GM19467 (cell line): ENCODE data around the gene C16orf74.

Source experiments
- ATAC-seq: cut with Tn5 transposase; IDR thresholded peaks from one replicate; pipeline ENCODE4 v1.9.1; 2021; ENCODE audit warnings: mild to moderate bottlenecking, moderate library complexity; ENCODE audit not compliant: unreplicated experiment

C16orf74 gene

DNA sequence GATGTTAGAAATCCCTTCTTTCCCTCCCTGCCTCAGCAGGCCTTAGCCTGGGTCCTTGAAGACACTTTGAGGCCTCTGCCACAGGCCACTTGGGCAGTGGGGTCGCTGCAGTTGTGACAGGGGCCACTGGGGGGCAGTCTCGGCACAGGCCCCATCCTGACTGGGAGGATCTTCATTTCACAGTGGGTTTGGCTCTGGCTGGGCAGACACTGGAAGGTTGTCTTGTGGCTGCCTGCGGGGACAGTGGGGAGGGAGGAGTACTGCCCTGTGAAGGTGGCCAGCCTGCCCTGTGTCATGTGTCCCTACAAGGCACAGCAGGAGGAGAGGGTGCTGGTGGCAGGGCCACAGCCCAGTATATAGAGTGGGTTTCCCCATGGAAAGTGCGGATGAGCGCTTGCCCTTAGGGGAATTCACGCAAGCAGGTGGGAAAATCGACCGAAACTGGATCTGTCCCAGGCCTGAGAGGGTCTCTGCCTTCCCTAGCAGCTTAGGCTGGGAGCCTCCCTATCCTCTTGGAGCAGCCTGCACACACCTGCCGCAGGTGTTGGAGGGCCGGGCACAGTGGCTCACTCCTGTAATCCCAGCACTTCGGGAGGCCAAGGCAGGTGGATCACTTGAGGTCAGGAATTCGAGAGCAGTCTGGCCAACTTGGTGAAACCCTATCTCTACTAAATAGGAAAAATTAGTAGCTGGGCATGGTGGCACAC, 90.9 kb downstream of the C16orf74 start:
- ATAC-seq, result no peak

DNA sequence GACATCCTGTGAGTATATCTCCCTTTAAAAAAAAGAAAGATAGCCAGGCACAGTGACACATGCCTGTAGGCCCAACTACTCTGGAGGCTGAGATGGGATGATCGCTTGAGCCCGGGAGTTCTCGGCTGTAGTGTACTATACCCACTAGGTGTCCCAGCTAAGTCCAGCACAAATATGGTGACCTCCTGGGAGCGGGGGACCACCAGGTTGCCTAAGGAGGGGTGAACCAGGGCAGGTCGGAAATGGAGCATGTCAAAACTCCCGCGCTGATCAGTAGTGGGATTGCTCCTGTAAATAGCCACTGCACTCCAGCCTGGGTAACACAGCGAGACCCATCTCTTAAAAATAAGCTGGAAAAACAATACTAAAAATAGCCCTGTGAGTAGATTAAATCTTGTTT, 91.6 kb downstream of the C16orf74 start:
- no peak for ATAC-seq

DNA sequence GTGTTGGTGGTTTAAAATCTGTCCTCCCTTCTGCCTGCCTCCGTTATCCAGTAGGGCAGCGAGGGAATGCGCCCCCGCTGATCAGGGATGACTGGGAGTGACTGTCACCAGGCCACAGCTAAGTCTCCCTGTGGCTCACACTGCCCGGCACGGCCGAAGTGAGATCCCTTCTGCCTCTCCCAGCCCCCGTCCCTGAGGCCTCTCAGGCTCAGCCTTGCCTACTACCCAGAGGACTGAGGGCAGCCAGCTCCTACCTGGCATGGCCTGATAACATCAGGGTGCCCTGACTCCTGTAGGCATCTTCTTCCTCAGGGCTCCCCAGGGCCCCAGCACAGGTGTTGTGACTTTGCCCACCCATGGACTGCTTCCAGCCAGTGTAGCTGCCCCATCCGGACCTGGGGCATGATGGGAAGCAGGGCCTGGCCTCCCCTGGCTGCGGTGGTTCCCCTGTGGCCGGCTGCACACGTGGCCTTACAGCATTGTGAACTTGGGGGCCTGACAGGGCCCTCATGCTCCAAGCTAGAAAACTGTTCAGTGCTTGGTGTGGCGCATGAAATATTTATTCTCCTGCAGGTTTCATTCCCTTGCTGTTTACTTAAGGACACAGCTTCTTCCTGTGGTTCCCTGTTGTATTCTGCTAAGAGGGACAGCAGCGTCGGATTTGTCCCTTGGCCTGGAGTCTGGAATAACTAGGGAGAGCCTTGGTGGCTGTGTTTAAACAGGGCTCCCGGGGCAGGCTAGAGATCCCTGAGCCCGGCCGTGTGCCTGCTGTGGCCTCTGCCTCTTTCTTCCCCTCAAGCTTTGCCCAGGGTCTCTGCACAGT, 92.2 kb downstream of the C16orf74 start:
- no peak for ATAC-seq

DNA sequence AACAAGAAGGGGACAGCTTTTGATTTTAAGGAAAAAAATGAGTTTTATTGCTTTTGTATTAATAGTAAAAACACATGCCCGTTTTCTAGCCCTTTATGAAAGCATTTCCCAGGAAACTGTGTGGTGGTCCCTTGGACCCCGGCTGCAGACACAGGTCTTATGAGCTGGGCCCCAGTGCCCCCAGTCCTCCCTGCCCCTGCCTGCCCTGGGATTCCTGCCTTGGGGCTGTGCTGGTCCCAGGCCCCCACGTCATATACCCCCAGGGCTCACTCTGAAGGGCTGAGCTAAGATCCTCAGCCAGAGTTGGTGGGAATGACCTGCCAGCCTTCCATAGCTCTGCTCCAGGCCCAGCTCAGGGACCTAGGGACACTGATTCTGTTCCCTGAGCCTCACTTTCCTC, 92.9 kb downstream of the C16orf74 start:
- ATAC-seq, result no peak
